Small intestine (tissue), 7 donors: Measurements from ENCODE around the gene DHX16. TPM values are rescaled to one million over a fixed set of nuclear protein-coding genes. Genes with fewer than 3 reads are reported as not detected.

Experiments
- DNase-seq, 2 donors: peaks; one replicate each; pipeline versions ENCODE4 v3.0.0 to v3.0.0-alpha.2; 2013
- FAIRE-seq: peaks from 2 replicates; lab custom pipeline; 2012; peaks lifted over from hg19 to GRCh38; lab: Jason Lieb, UNC
- H3K27ac ChIP-seq, 3 donors: one replicate each; pipeline ENCODE4 v1.5.1; 2013; ENCODE audit warnings: low read length in 2 of 3, mild to moderate bottlenecking in 2 of 3, control low read depth in 1 of 3, inconsistent platforms in 1 of 3, low read depth in 1 of 3, moderate library complexity in 1 of 3
- H3K27me3 ChIP-seq, 3 donors: one replicate each; pipeline ENCODE4 v1.6.1; 2013; ENCODE audit warnings: low read length in 3 of 3, inconsistent platforms in 1 of 3; ENCODE audit not compliant: control insufficient read depth in 3 of 3, insufficient read depth in 3 of 3
- H3K36me3 ChIP-seq, 3 donors: one replicate each; pipeline ENCODE4 v1.6.1; 2013; ENCODE audit warnings: low read length in 3 of 3, inconsistent platforms in 1 of 3, low read depth in 1 of 3, mild to moderate bottlenecking in 1 of 3, moderate library complexity in 1 of 3; ENCODE audit not compliant: control insufficient read depth in 3 of 3, insufficient read depth in 2 of 3
- H3K4me1 ChIP-seq, 3 donors: one replicate each; pipeline ENCODE4 v1.6.1; 2013; ENCODE audit warnings: low read length in 2 of 3, inconsistent platforms in 1 of 3, low read depth in 1 of 3, mild to moderate bottlenecking in 1 of 3, moderate library complexity in 1 of 3; ENCODE audit not compliant: control insufficient read depth in 3 of 3, insufficient read depth in 2 of 3
- H3K4me3 ChIP-seq, 3 donors: one replicate each; pipeline ENCODE4 v1.5.1; 2013; ENCODE audit warnings: low read length in 3 of 3, control low read depth in 1 of 3, inconsistent platforms in 1 of 3, low read depth in 1 of 3, mild to moderate bottlenecking in 1 of 3, moderate library complexity in 1 of 3
- H3K9me3 ChIP-seq, 2 donors: one replicate each; pipeline ENCODE4 v1.6.1; 2013; ENCODE audit warnings: low read depth in 1 of 2, low read length in 1 of 2; ENCODE audit not compliant: control insufficient read depth in 2 of 2, insufficient read depth in 1 of 2
- WGBS, 3 donors: extraction: QIAGEN DNeasy Blood & Tissue Kit; methylation state at CpG; one replicate each; pipeline ENCODE4 v1.1.7; 2013; 5-methylcytosine and 5-hydroxymethylcytosine counted together
- polyA plus RNA-seq, 4 donors: library from polyadenylated mRNA; stranded (reverse) in 3 of 4; unstranded in 1 of 4; fragments of 200-250 nt in 3 of 4; fragments of 120-200 nt in 1 of 4; gene quantifications; one replicate each; pipeline versions ENCODE4 v1.2.1 to v1.2.3, GENCODE V29; 2013
- donor health status: healthy with polysubstance abuse.
- donor health status: control.
- donor health status: control.
- donor health status: Bipolar disorder and iron deficiency.
- donor health status: healthy.

DHX16 gene
- polyA plus RNA-seq, 4 donors: 27.5 to 82.5 (median 51.4) TPM

- H3K27me3 ChIP-seq: no peaks in the 10 kb centered on the region
- H3K4me3 ChIP-seq: no peak overlapping the region
- WGBS, 3 donors: 93 to 96% (median 94%) methylated on average over 13 of the region's 13 CpGs
- no peaks in the 10 kb centered on the region for H3K4me1 ChIP-seq
- no peak for DNase-seq
- H3K9me3 ChIP-seq: no peaks in the 10 kb centered on the region
- H3K36me3 ChIP-seq: peaks cover 51 to 84% (median 52%) of the 10 kb centered on the region in 3 donors
- no peak overlapping the region for H3K27ac ChIP-seq
- no peak for FAIRE-seq
These were observed 68.8 kb downstream of the DHX16 start for GRCh38 chr6:30603961-30604360.

Other genes starting within 250 kb of the DHX16 start
- gene HLA-E, start 183.5 kb downstream of the DHX16 start, polyA plus RNA-seq: 100 to 1,000 TPM in 3 of 4 donors, 10 to 100 TPM in 1; 72.5 to 494 (median 229) TPM
- 10 to 100 TPM; 25.9 to 56.7 (median 43.1) TPM for gene GNL1, start 116.5 kb downstream of the DHX16 start, polyA plus RNA-seq
- gene PRR3, start 115.7 kb downstream of the DHX16 start, polyA plus RNA-seq: 10 to 100 TPM in 1 of 4 donors, 1 to 10 TPM in 3; 3.6 to 15.2 (median 5.1) TPM
- 10 to 100 TPM; 30.0 to 76.5 (median 38.8) TPM for gene ABCF1, start 101.6 kb downstream of the DHX16 start, polyA plus RNA-seq
- 10 to 100 TPM; 21.3 to 44.0 (median 32.5) TPM for gene PPP1R10, start 55.8 kb downstream of the DHX16 start, polyA plus RNA-seq
- 10 to 100 TPM; 54.1 to 93.0 (median 90.3) TPM for gene MRPS18B, start 55.2 kb downstream of the DHX16 start, polyA plus RNA-seq
- gene ATAT1, start 46.1 kb downstream of the DHX16 start, polyA plus RNA-seq: 10 to 100 TPM in 2 of 4 donors, 1 to 10 TPM in 2; 6.5 to 28.2 (median 11.6) TPM
- 100 to 1,000 TPM in 1 of 4 donors, 10 to 100 TPM in 3; 32.6 to 125 (median 59.7) TPM for gene C6orf136, start 25.9 kb downstream of the DHX16 start, polyA plus RNA-seq
- gene PPP1R18, start 13.6 kb upstream of the DHX16 start, polyA plus RNA-seq: 10 to 100 TPM; 10.1 to 22.7 (median 17.9) TPM
- gene NRM, start 18.0 kb upstream of the DHX16 start, polyA plus RNA-seq: 10 to 100 TPM in 2 of 4 donors, 1 to 10 TPM in 2; 1.1 to 14.2 (median 8.0) TPM
- gene MDC1, start 44.3 kb upstream of the DHX16 start, polyA plus RNA-seq: 10 to 100 TPM in 2 of 4 donors, 1 to 10 TPM in 2; 1.8 to 20.7 (median 7.6) TPM
- 100 to 1,000 TPM in 2 of 4 donors, 10 to 100 TPM in 2; 47.0 to 371 (median 188) TPM for gene TUBB, start 47.3 kb upstream of the DHX16 start, polyA plus RNA-seq
- gene FLOT1, start 69.7 kb upstream of the DHX16 start, polyA plus RNA-seq: 100 to 1,000 TPM in 3 of 4 donors, 10 to 100 TPM in 1; 77.4 to 166 (median 144) TPM
- 10 to 100 TPM; 13.4 to 69.5 (median 14.7) TPM for gene IER3, start 71.5 kb upstream of the DHX16 start, polyA plus RNA-seq
- 100 to 1,000 TPM in 1 of 4 donors, 10 to 100 TPM in 3; 45.7 to 185 (median 66.5) TPM for gene DDR1, start 211.5 kb upstream of the DHX16 start, polyA plus RNA-seq
- 10 to 100 TPM; 21.5 to 22.3 (median 22.1) TPM for gene GTF2H4, start 235.2 kb upstream of the DHX16 start, polyA plus RNA-seq
- gene VARS2, start 241.2 kb upstream of the DHX16 start, polyA plus RNA-seq: 10 to 100 TPM; 25.4 to 54.9 (median 41.9) TPM